Esophagus squamous epithelium (tissue), 4 donors: ENCODE measurements around the gene KLHL8.

Experiments
- CTCF ChIP-seq, 6 experiments: fragments of 450-650 bp in 4 of 6; fragments of 200-600 bp in 2 of 6; sonication (generic) in 2 of 6; IDR thresholded peaks; one replicate each; pipeline ENCODE4 v1.5.1; 2016 to 2019; ENCODE audit warnings: antibody characterized with exemption in 6 of 6, mild to moderate bottlenecking in 4 of 6, moderate library complexity in 4 of 6
- POLR2A ChIP-seq, 4 donors: fragments of 450-650 bp; IDR thresholded peaks; one replicate each; pipeline ENCODE4 v1.6.1; 2017; ENCODE audit warnings: antibody characterized with exemption in 4 of 4, mild to moderate bottlenecking in 4 of 4, moderate library complexity in 3 of 4

DNA sequence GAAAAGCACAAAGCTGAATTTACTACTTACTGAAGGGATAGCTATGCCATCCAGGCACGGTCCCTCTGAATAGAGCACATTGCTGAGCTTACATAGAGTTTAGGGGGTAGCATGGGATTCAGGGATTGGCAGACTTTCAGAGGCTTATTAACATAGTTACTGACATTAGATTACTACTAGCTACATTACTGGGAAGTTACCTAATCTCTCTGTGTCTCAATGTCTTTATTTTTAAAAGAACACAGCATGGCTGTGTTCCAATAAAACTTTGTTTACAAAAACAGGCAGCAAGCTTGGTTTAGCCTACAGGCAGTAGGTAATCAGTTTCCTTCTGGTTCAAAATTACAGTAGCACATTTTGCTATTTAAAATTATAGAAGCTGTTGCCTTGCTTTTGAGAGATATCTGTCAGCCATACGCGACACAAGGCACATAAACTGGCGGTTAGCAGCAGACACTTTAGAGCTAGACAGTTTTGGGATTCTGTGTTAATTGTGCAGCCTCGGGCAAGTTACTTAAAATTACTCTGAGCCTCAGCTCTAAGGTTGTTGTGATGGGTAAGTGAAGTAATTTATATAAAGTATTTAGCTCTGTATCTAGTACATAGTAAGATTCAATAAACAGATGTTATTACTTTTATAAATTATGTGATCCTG, 6.9 kb downstream of the KLHL8 start:
- TF ChIP-seq CTCF (IDR thresholded peaks at IDR 0.05), result no peak
- TF ChIP-seq POLR2A (IDR thresholded peaks at IDR 0.05), result no peak
